A549 (cell line): ENCODE measurements around the gene ABI2. TPM values are rescaled to one million over a fixed set of nuclear protein-coding genes. Genes with fewer than 3 reads are reported as not detected.
"Not testable (repeated sequence)": the region's sequence is repeated elsewhere in the genome, so short reads cannot be mapped to it uniquely, and the experiment has no call there.

ENCODE experiments used
- ATAC-seq, 2 experiments: fragments of 200-7000 bp in 1 of 2; fragments of >200 bp in 1 of 2; cut with Nextera tagmentation in 1 of 2; cut with Tn5 transposase in 1 of 2; 3 replicates each; pipeline versions ENCODE4 v1.8.0 to v1.9.1; 2018 to 2020; ENCODE audit warnings: mild to moderate bottlenecking in 1 of 2, moderate library complexity in 1 of 2
- CTCF ChIA-PET: fragments of 300-600 bp; sonication (Branson Sonifier 250); formaldehyde crosslinking; extraction: SDS; loops from one replicate; lab custom pipeline; 2021; ENCODE audit warnings: antibody characterized with exemption, inconsistent platforms; lab: Yijun Ruan, JAX
- POLR2A ChIA-PET: fragments of 350-600 bp; formaldehyde crosslinking; extraction: SDS; loops from one replicate; lab custom pipeline; 2021; ENCODE audit warnings: antibody characterized with exemption, inconsistent platforms; lab: Yijun Ruan, JAX
- DNase-seq, 2 experiments: peaks; one replicate each; pipeline versions ENCODE4 v3.0.0 to v3.0.0-alpha.2; 2011 to 2016; ENCODE audit warnings: low read depth in 1 of 2, low spot score in 1 of 2
- FAIRE-seq: peaks from 2 replicates; lab custom pipeline; 2011; peaks lifted over from hg19 to GRCh38; lab: Jason Lieb, UNC
- H3K27ac ChIP-seq, 2 experiments: fragments of >200 bp; sonication (Bioruptor Twin); formaldehyde crosslinking; 3 replicates each; pipeline ENCODE4 v1.5.1; 2016 to 2017
- H3K4me1 ChIP-seq: fragments of >200 bp; sonication (Bioruptor Twin); formaldehyde crosslinking; 3 replicates; pipeline ENCODE4 v1.6.1; 2016
- H3K4me2 ChIP-seq: fragments of >200 bp; sonication (Bioruptor Twin); formaldehyde crosslinking; 3 replicates; pipeline ENCODE4 v1.6.1; 2016
- H3K4me3 ChIP-seq: fragments of >200 bp; sonication (Bioruptor Twin); formaldehyde crosslinking; 3 replicates; pipeline ENCODE4 v1.5.1; 2016
- H3K9me3 ChIP-seq: fragments of >200 bp; sonication (Bioruptor Twin); formaldehyde crosslinking; 3 replicates; pipeline ENCODE4 v1.6.1; 2016
- ATOH8 ChIP-seq: fragments of 250-450 bp; sonication (Bioruptor Pico); IDR thresholded peaks from 2 replicates; pipeline ENCODE4 v1.5.0; 2020; ENCODE audit warnings: low read depth, mild to moderate bottlenecking, moderate library complexity
- BHLHE40 ChIP-seq: IDR thresholded peaks from 2 replicates; pipeline ENCODE4 v1.6.1; 2012; ENCODE audit warnings: low read depth, low read length, inconsistent platforms
- CEBPB ChIP-seq, 2 experiments: fragments of >200 bp in 1 of 2; sonication (Bioruptor Twin) in 1 of 2; formaldehyde crosslinking in 1 of 2; IDR thresholded peaks; 2 replicates each; pipeline ENCODE4 v1.6.1; 2012 to 2016
- CHD2 ChIP-seq: fragments of 150-350 bp; IDR thresholded peaks from 2 replicates; pipeline ENCODE4 v1.6.1; 2014; ENCODE audit warnings: low read length; ENCODE audit not compliant: partially characterized antibody
- CHD4 ChIP-seq: fragments of 200-600 bp; sonication (generic); IDR thresholded peaks from 2 replicates; pipeline ENCODE4 v1.6.1; 2016; ENCODE audit warnings: antibody characterized with exemption, mild to moderate bottlenecking, borderline replicate concordance
- FOSL2 ChIP-seq, 2 experiments: fragments of 450-650 bp in 1 of 2; fragments of >200 bp in 1 of 2; sonication (Bioruptor Twin) in 1 of 2; formaldehyde crosslinking; IDR thresholded peaks; 2 replicates each; pipeline versions ENCODE4 v1.5.0 to v1.6.1; 2016 to 2020; ENCODE audit warnings: mild to moderate bottlenecking in 1 of 2, moderate library complexity in 1 of 2
- FOXS1 ChIP-seq: fragments of 250-450 bp; sonication (Bioruptor Pico); IDR thresholded peaks from 2 replicates; pipeline ENCODE4 v1.5.0; 2020; ENCODE audit warnings: mild to moderate bottlenecking, moderate library complexity
- GATA3 ChIP-seq: IDR thresholded peaks from 2 replicates; pipeline ENCODE4 v1.6.1; 2012; ENCODE audit warnings: borderline replicate concordance
- HOXB5 ChIP-seq: fragments of 250-450 bp; sonication (Bioruptor Pico); IDR thresholded peaks from 2 replicates; pipeline ENCODE4 v1.5.0; 2020; ENCODE audit warnings: mild to moderate bottlenecking, moderate library complexity
- JUNB ChIP-seq: fragments of >200 bp; sonication (Bioruptor Twin); formaldehyde crosslinking; IDR thresholded peaks from 2 replicates; pipeline ENCODE4 v1.6.1; 2016
- KDM5A ChIP-seq: fragments of 200-600 bp; sonication (generic); IDR thresholded peaks from 2 replicates; pipeline ENCODE4 v1.6.1; 2016; ENCODE audit warnings: antibody characterized with exemption, mild to moderate bottlenecking
- MAFK ChIP-seq: fragments of 450-650 bp; IDR thresholded peaks from 2 replicates; pipeline ENCODE4 v1.6.1; 2014; ENCODE audit not compliant: partially characterized antibody
- MAZ ChIP-seq: fragments of 150-350 bp; IDR thresholded peaks from 2 replicates; pipeline ENCODE4 v1.6.1; 2014; ENCODE audit warnings: antibody characterized with exemption, low read depth, low read length, borderline replicate concordance
- NPAS2 ChIP-seq: fragments of 250-450 bp; sonication (Bioruptor Pico); IDR thresholded peaks from 2 replicates; pipeline ENCODE4 v1.8.0; 2022; ENCODE audit warnings: mild to moderate bottlenecking, moderate library complexity, borderline replicate concordance
- PHF8 ChIP-seq: fragments of 200-600 bp; sonication (generic); IDR thresholded peaks from 2 replicates; pipeline ENCODE4 v1.6.1; 2016; ENCODE audit warnings: low read depth, mild to moderate bottlenecking, antibody characterized with exemption, moderate library complexity, borderline replicate concordance
- POLR2AphosphoS2 ChIP-seq: conservative IDR thresholded peaks from 2 replicates; pipeline ENCODE4 v1.6.1; 2012; ENCODE audit warnings: low read length, improper control_type of control experiment, inconsistent platforms
- RARB ChIP-seq: fragments of 250-450 bp; sonication (Bioruptor Pico); IDR thresholded peaks from 2 replicates; pipeline ENCODE4 v1.8.0; 2021; ENCODE audit warnings: mild to moderate bottlenecking, moderate library complexity
- RFX5 ChIP-seq: fragments of 450-650 bp; IDR thresholded peaks from 2 replicates; pipeline ENCODE4 v1.7.1; 2014; ENCODE audit warnings: antibody characterized with exemption, mild to moderate bottlenecking, moderate library complexity
- RNF2 ChIP-seq: fragments of 200-600 bp; sonication (generic); IDR thresholded peaks from 2 replicates; pipeline ENCODE4 v1.6.1; 2016; ENCODE audit warnings: low read depth, mild to moderate bottlenecking, antibody characterized with exemption, moderate library complexity, borderline replicate concordance
- SMC3 ChIP-seq: fragments of >200 bp; sonication (Bioruptor Twin); formaldehyde crosslinking; IDR thresholded peaks from 3 replicates; pipeline ENCODE4 v1.6.1; 2018; ENCODE audit warnings: inconsistent platforms
- SREBF2 ChIP-seq: fragments of 450-650 bp; IDR thresholded peaks from 2 replicates; pipeline ENCODE4 v1.6.1; 2014; ENCODE audit warnings: mild to moderate bottlenecking, moderate library complexity
- ZC3H11A ChIP-seq: fragments of 450-650 bp; IDR thresholded peaks from 2 replicates; pipeline ENCODE4 v1.6.1; 2014; ENCODE audit warnings: antibody characterized with exemption, mild to moderate bottlenecking
- ZFP36 ChIP-seq: fragments of 450-650 bp; IDR thresholded peaks from 2 replicates; pipeline ENCODE4 v1.6.1; 2014; ENCODE audit warnings: borderline replicate concordance; ENCODE audit not compliant: partially characterized antibody
- ZNF302 ChIP-seq: fragments of 250-450 bp; sonication (Bioruptor Pico); IDR thresholded peaks from 2 replicates; pipeline ENCODE4 v1.9.0; 2021; ENCODE audit warnings: inconsistent platforms, mild to moderate bottlenecking, moderate library complexity
- WGBS: methylation state at CpG from one replicate; pipeline ENCODE4 v1.1.6; 2017; ENCODE audit errors: missing lambda C conversion rate; 5-methylcytosine and 5-hydroxymethylcytosine counted together
- polyA plus RNA-seq, 4 experiments: library from polyadenylated mRNA; depleted of rRNA in 3 of 4; stranded (reverse); fragments of >200 nt; fragmentation: RNase III in 1 of 4; extraction: RNeasy Plus Mini Kit Qiagen cat#74134 plus additional on column Dnase treatment in 1 of 4; gene quantifications; 2 replicates in 3 of 4; 3 replicates in 1 of 4; pipeline ENCODE4 v1.2.3, GENCODE V29; 2011 to 2017
- TF ChIP-seq, protein P1 (sequence below): IDR thresholded peaks from 2 replicates; pipeline ENCODE4 v1.6.1; 2012
- TF ChIP-seq, protein P2 (sequence below): fragments of >200 bp; sonication (Bioruptor Twin); formaldehyde crosslinking; IDR thresholded peaks from 2 replicates; pipeline ENCODE4 v1.6.1; 2016

ABI2 gene
- polyA plus RNA-seq, 2 of the 4 experiments (the other 2 are of a cell fraction), result 36.2 to 51.1 TPM

- H3K9me3 ChIP-seq, result no peaks in the 10 kb centered on the region
- H3K4me2 ChIP-seq, result no peak overlapping the region
- ATAC-seq (no peak), FAIRE-seq (no peak), DNase-seq (no peak)
- no peak overlapping the region for H3K4me3 ChIP-seq
- ChIA-PET CTCF (interaction anchor here (0.9 to 2.4 kb wide), 2 partner anchors 7 to 57 kb away, joined by 3 to 5 read pairs; no protein-coding TSS in a partner anchor), POLR2A (no interaction called here)
- TF ChIP-seq CHD4, result no peak
- TF ChIP-seq ZC3H11A, result no peak
- WGBS, result 81% methylated on average over 6 of the region's 6 CpGs
- H3K27ac ChIP-seq, result no peak overlapping the region
- H3K4me1 ChIP-seq, result no peaks in the 10 kb centered on the region
Observed at GRCh38 chr2:203280428-203281064, 47.6 kb upstream of the ABI2 start.

DNA sequence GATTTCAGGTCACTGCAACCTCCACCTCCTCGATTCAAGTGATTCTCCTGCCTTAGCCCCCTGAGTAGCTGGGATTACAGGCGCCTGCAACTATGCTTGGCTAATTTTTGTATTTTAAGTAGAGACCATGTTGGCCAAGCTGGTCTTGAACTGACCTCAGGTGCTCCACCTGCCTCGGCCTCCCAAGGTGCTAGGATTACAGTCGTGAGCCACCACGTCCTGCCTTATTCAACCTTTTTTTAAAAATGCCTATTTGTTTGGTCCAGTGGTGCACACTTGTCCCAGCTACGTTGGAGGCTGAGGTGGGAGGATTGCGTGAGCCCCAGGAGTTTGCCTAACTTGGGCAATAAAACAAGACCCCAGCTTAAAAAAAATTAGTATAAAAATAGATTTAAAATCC, 46.1 kb upstream of the ABI2 start:
- H3K27ac ChIP-seq, result no peak overlapping the region
- FAIRE-seq, result no peak
- no peak for DNase-seq
- TF ChIP-seq RARB (CRISPR knock-in tag) (no peak), SMC3 (no peak), FOSL2 (IDR thresholded peaks at IDR 0.05) (no peak), FOSL2 (CRISPR knock-in tag; IDR thresholded peaks at IDR 0.05) (no peak), KDM5A (no peak), PHF8 (no peak), BHLHE40 (no peak), HOXB5 (CRISPR knock-in tag) (no peak)
- TF ChIP-seq, all 56 proteins: peak for 0
- Histone ChIP-seq H3K4me3 (no peak overlapping the region), H3K4me1 (no peaks in the 10 kb centered on the region), H3K4me2 (no peak overlapping the region), H3K9me3 (no peaks in the 10 kb centered on the region)
- CTCF ChIA-PET, result interaction anchor here (0.6 to 2.4 kb wide), 3 partner anchors 9 to 98 kb away, joined by 3 to 5 read pairs (median 5); no protein-coding TSS in a partner anchor
- WGBS, result 89% methylated on average over 7 of the region's 7 CpGs
- POLR2A ChIA-PET, result no interaction called here
- no peak for ATAC-seq

DNA sequence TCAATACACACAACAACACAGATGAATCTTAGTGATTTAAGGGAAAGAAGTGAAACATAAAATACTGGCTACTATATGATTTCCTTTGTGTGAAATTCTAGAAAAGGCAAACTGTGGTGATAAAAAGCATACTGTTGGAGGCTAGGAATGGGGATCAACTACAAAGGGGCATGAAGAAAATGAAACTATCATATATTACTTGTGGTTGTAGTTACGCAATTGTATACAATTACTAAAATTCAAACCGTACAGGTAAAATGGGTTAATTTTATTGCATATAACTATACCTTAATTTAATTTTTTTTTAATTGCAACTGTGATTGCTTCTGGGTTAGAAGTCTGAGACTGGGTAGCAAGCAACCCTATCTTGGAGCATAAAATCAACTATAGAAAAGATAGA, 41.7 kb upstream of the ABI2 start:
- H3K9me3 ChIP-seq, result no peaks in the 10 kb centered on the region
- no peaks in the 10 kb centered on the region for H3K4me1 ChIP-seq
- no peak for TF ChIP-seq ZNF302
- ATAC-seq (no peak), FAIRE-seq (no peak), DNase-seq (no peak)
- no peak overlapping the region for H3K27ac ChIP-seq
- 92% methylated on average over 2 of the region's 2 CpGs for WGBS
- ChIA-PET CTCF (no interaction called here), POLR2A (no interaction called here)
- no peak overlapping the region for H3K4me3 ChIP-seq
- H3K4me2 ChIP-seq, result no peak overlapping the region

DNA sequence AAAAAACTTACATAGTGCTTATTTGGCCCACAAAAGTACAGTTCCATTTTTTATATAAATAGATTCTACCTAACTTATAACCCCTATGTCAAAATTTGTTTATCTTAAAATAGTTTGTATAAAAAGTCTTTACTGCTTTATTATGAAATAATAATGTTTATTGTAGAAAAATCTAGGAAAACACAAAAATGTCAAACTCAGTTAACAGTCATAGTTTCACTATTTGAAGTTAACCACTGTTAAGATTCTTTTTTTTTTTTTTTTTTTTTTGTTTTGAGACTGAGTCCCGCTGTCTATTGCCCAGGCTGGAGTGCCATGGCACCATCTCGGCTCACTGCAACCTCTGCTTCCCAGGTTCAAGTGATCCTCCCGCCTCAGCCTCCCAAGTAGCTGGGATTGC, 26.5 kb upstream of the ABI2 start:
- no peak for TF ChIP-seq RFX5
- TF ChIP-seq ATOH8 (CRISPR knock-in tag), result no peak
- TF ChIP-seq ZFP36, result no peak
- no peak for TF ChIP-seq RNF2
- no peak for TF ChIP-seq SREBF2
- no peak for TF ChIP-seq GATA3
- no peak for TF ChIP-seq JUNB
- TF ChIP-seq ZNF302, result no peak
- no peak for TF ChIP-seq CHD4
- no peak for TF ChIP-seq CHD2
- no peak for TF ChIP-seq CEBPB (IDR thresholded peaks at IDR 0.05)
- TF ChIP-seq POLR2AphosphoS2, result no peak
- no peak for TF ChIP-seq NPAS2 (CRISPR knock-in tag)
- TF ChIP-seq FOXS1 (CRISPR knock-in tag), result no peak
- TF ChIP-seq MAZ, result no peak
- TF ChIP-seq, protein P1, sequence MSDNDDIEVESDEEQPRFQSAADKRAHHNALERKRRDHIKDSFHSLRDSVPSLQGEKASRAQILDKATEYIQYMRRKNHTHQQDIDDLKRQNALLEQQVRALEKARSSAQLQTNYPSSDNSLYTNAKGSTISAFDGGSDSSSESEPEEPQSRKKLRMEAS, result no peak
- TF ChIP-seq MAFK, result no peak
- TF ChIP-seq, protein P2, sequence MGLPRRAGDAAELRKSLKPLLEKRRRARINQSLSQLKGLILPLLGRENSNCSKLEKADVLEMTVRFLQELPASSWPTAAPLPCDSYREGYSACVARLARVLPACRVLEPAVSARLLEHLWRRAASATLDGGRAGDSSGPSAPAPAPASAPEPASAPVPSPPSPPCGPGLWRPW, result no peak
- ChIA-PET CTCF (no interaction called here), POLR2A (no interaction called here)
- ATAC-seq (no peak), DNase-seq (no peak), FAIRE-seq (no peak)
- H3K9me3 ChIP-seq, result no peaks in the 10 kb centered on the region
- no peak overlapping the region for H3K27ac ChIP-seq
- peaks cover 7% of the 10 kb centered on the region; the same call in 2 of the 3 replicates for H3K4me1 ChIP-seq
- H3K4me2 ChIP-seq, result no peak overlapping the region
- H3K4me3 ChIP-seq, result no peak overlapping the region
- 94% methylated on average over 3 of the region's 3 CpGs for WGBS

- H3K27ac ChIP-seq, DNase-seq, FAIRE-seq, H3K4me3 ChIP-seq, H3K4me1 ChIP-seq, ATAC-seq, POLR2A ChIA-PET, H3K4me2 ChIP-seq, H3K9me3 ChIP-seq: not testable (repeated sequence)
- 94% methylated on average over 8 of the region's 8 CpGs for WGBS
- CTCF ChIA-PET, result interaction anchor here (0.7 kb wide), 1 partner anchor 10 kb away, joined by 3 read pairs; no protein-coding TSS in a partner anchor
Observed at GRCh38 chr2:203302586-203302985, 25.6 kb upstream of the ABI2 start.
